Panc1 (cell line): Measurements from ENCODE around the gene NKX6-2.

Experiments
- POLR2AphosphoS5 ChIP-seq: IDR thresholded peaks from 2 replicates; pipeline ENCODE4 v1.6.1; 2012; ENCODE audit warnings: mild to moderate bottlenecking, low read depth, low read length, moderate library complexity
- TCF7L2 ChIP-seq: IDR thresholded peaks from 2 replicates; pipeline ENCODE4 v1.6.1; 2011; ENCODE audit warnings: mild to moderate bottlenecking, low read depth, low read length, inconsistent platforms
- TF ChIP-seq, protein P1 (sequence below): fragments of 450-650 bp; IDR thresholded peaks from 2 replicates; pipeline ENCODE4 v1.5.1; 2017; ENCODE audit warnings: mild to moderate bottlenecking
- TF ChIP-seq, protein P2 (sequence below), 2 experiments: IDR thresholded peaks; 2 replicates each; pipeline ENCODE4 v1.6.1; 2011 to 2012; ENCODE audit warnings: low read depth in 2 of 2, control low read depth in 1 of 2, low read length in 1 of 2, mild to moderate bottlenecking in 1 of 2, moderate library complexity in 1 of 2; ENCODE audit not compliant: insufficient read depth in 1 of 2

DNA sequence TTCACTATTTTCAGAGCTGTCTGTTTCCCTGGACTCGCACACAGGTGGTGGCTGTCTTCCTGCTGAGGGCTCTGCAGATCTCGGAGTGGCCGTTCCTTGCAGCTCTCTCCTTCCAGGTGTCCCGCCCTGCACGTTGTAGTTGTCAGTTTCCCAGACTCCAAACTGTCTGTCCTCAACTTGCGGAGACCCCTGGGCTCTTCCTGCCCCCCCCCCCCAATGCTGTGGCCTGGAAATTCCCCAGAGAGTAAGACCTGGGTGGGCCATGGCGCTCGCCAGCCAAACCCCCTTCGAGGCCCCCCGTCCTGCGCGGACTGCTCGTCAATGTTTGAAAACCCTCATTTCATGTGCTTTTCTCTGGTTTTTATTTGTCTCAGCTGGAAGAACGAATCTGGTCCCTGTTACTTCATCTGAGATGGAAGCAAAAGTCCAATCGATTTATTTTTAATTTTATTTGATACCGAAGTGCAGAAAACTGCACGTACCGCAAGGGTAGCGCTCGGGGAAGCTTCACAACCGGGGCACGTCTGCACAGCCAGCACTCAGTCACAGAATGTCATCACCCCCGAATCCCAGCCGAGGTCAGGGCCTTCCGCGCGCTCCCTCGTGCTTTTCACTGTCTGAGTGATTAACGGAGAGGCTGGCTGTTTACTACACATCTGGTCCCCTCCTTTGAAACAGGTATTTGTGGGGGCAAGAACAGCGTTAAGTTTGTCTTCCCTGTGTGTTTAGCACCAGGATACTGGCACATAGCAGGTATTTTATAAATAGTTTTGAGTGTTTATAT lies 46.4 kb upstream of the NKX6-2 start:
- TF ChIP-seq, protein P1, sequence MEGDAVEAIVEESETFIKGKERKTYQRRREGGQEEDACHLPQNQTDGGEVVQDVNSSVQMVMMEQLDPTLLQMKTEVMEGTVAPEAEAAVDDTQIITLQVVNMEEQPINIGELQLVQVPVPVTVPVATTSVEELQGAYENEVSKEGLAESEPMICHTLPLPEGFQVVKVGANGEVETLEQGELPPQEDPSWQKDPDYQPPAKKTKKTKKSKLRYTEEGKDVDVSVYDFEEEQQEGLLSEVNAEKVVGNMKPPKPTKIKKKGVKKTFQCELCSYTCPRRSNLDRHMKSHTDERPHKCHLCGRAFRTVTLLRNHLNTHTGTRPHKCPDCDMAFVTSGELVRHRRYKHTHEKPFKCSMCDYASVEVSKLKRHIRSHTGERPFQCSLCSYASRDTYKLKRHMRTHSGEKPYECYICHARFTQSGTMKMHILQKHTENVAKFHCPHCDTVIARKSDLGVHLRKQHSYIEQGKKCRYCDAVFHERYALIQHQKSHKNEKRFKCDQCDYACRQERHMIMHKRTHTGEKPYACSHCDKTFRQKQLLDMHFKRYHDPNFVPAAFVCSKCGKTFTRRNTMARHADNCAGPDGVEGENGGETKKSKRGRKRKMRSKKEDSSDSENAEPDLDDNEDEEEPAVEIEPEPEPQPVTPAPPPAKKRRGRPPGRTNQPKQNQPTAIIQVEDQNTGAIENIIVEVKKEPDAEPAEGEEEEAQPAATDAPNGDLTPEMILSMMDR: no peak
- TF ChIP-seq POLR2AphosphoS5: no peak
- TF ChIP-seq TCF7L2: no peak
- TF ChIP-seq, protein P2, sequence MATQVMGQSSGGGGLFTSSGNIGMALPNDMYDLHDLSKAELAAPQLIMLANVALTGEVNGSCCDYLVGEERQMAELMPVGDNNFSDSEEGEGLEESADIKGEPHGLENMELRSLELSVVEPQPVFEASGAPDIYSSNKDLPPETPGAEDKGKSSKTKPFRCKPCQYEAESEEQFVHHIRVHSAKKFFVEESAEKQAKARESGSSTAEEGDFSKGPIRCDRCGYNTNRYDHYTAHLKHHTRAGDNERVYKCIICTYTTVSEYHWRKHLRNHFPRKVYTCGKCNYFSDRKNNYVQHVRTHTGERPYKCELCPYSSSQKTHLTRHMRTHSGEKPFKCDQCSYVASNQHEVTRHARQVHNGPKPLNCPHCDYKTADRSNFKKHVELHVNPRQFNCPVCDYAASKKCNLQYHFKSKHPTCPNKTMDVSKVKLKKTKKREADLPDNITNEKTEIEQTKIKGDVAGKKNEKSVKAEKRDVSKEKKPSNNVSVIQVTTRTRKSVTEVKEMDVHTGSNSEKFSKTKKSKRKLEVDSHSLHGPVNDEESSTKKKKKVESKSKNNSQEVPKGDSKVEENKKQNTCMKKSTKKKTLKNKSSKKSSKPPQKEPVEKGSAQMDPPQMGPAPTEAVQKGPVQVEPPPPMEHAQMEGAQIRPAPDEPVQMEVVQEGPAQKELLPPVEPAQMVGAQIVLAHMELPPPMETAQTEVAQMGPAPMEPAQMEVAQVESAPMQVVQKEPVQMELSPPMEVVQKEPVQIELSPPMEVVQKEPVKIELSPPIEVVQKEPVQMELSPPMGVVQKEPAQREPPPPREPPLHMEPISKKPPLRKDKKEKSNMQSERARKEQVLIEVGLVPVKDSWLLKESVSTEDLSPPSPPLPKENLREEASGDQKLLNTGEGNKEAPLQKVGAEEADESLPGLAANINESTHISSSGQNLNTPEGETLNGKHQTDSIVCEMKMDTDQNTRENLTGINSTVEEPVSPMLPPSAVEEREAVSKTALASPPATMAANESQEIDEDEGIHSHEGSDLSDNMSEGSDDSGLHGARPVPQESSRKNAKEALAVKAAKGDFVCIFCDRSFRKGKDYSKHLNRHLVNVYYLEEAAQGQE (IDR thresholded peaks at IDR 0.05; ENCODE audit: insufficient read depth in 1 of 2, low read depth in 2 of 2, low read length in 1 of 2): no peak
